ENCODE results near the gene CCDC137.

Gene CCDC137

GRCh38 chr17:81700353-81701287 is 34.1 kb downstream of the CCDC137 start:
- no peak overlapping the region for H3K4me3 ChIP-seq (ENCODE audit: low read depth, low read length)
- no peak for DNase-seq (ENCODE audit: low read depth)
- no peak for TF ChIP-seq CTCF (IDR thresholded peaks at IDR 0.05; ENCODE audit: insufficient read depth, low read depth, low read length, missing control alignments)

GRCh38 chr17:81701288-81702071 is 34.9 kb downstream of the CCDC137 start:
- DNase-seq (ENCODE audit: low read depth) = no peak
- peak overlapping the region; percentile 93 for H3K4me3 ChIP-seq (ENCODE audit: low read depth, low read length)
- peak; percentile 9 for TF ChIP-seq CTCF (IDR thresholded peaks at IDR 0.05; ENCODE audit: insufficient read depth, low read depth, low read length, missing control alignments)

GRCh38 chr17:81702934-81703746 is 36.6 kb downstream of the CCDC137 start, which contains the start of gene MRPL12:
TSS of gene MRPL12 (plus strand) at chr17:81703367. CDS start at chr17:81703502, 135 bp downstream.
- TF ChIP-seq CTCF (IDR thresholded peaks at IDR 0.05; ENCODE audit: insufficient read depth, low read depth, low read length, missing control alignments) = no peak
- H3K4me3 ChIP-seq (ENCODE audit: low read depth, low read length) = peak within 1 kb of the TSS; percentile 93
- peak; percentile 96 for DNase-seq (ENCODE audit: low read depth)

- no peak for DNase-seq (ENCODE audit: low read depth)
- H3K4me3 ChIP-seq (ENCODE audit: low read depth, low read length) = peak overlapping the region; percentile 93
- no peak for TF ChIP-seq CTCF (IDR thresholded peaks at IDR 0.05; ENCODE audit: insufficient read depth, low read depth, low read length, missing control alignments)
These were observed 37.5 kb downstream of the CCDC137 start for GRCh38 chr17:81703747-81704654.

- no peak for TF ChIP-seq CTCF (IDR thresholded peaks at IDR 0.05; ENCODE audit: insufficient read depth, low read depth, low read length, missing control alignments)
- no peak overlapping the region for H3K4me3 ChIP-seq (ENCODE audit: low read depth, low read length)
- no peak for DNase-seq (ENCODE audit: low read depth)
These were observed 39.1 kb downstream of the CCDC137 start for GRCh38 chr17:81705518-81706231.
